NCI-H2196 treated with DMSO at 0.1 percent for 48 hours (cell line): ENCODE data around the gene ADCY10.

ENCODE experiments used
- DNase-seq: peaks from one replicate; lab custom pipeline; 2025; ENCODE audit not compliant: unreplicated experiment; lab: John Stamatoyannopoulos, UW

The ADCY10 gene

GRCh38 chr1:167790117-167790516 lies 123.8 kb downstream of the ADCY10 start:
- DNase-seq: no peak

- DNase-seq: no peak
Measured at GRCh38 chr1:167789501-167789900, 124.4 kb downstream of the ADCY10 start.

GRCh38 chr1:167786502-167786901 lies 127.4 kb downstream of the ADCY10 start:
- DNase-seq: no peak

GRCh38 chr1:167784876-167785550 lies 128.9 kb downstream of the ADCY10 start:
- DNase-seq: no peak

GRCh38 chr1:167782946-167783345 lies 131.0 kb downstream of the ADCY10 start:
- DNase-seq: no peak

- no peak for DNase-seq
Measured at GRCh38 chr1:167781558-167781957, 132.4 kb downstream of the ADCY10 start.

- no peak for DNase-seq
Measured at GRCh38 chr1:167777269-167777650, 136.7 kb downstream of the ADCY10 start.

- no peak for DNase-seq
Measured at GRCh38 chr1:167776616-167777268, 137.2 kb downstream of the ADCY10 start.

- no peak for DNase-seq
Measured at GRCh38 chr1:167776151-167776550, 137.8 kb downstream of the ADCY10 start.

- DNase-seq: no peak
Measured at GRCh38 chr1:167775178-167775577, 138.8 kb downstream of the ADCY10 start.

- DNase-seq: no peak
Measured at GRCh38 chr1:167774710-167775109, 139.2 kb downstream of the ADCY10 start.

- no peak for DNase-seq
Measured at GRCh38 chr1:167773516-167773915, 140.4 kb downstream of the ADCY10 start.

- no peak for DNase-seq
Measured at GRCh38 chr1:167772436-167772835, 141.5 kb downstream of the ADCY10 start.

GRCh38 chr1:167770127-167770526 lies 143.8 kb downstream of the ADCY10 start:
- DNase-seq: no peak

GRCh38 chr1:167767761-167768160 lies 146.2 kb downstream of the ADCY10 start:
- DNase-seq: no peak

GRCh38 chr1:167766538-167766937 lies 147.4 kb downstream of the ADCY10 start:
- DNase-seq: no peak

- no peak for DNase-seq
Measured at GRCh38 chr1:167765496-167765895, 148.4 kb downstream of the ADCY10 start.

- no peak for DNase-seq
Measured at GRCh38 chr1:167764458-167765330, 149.2 kb downstream of the ADCY10 start.

GRCh38 chr1:167763525-167764220 lies 150.3 kb downstream of the ADCY10 start:
- DNase-seq: no peak

- no peak for DNase-seq
Measured at GRCh38 chr1:167762061-167762746, 151.7 kb downstream of the ADCY10 start.

GRCh38 chr1:167761400-167761799 lies 152.5 kb downstream of the ADCY10 start:
- DNase-seq: no peak
